ENCODE results near the gene ESX1.

- TF ChIP-seq POLR2A (IDR thresholded peaks at IDR 0.05) (no peak), CTCF (IDR thresholded peaks at IDR 0.05) (no peak)
Observed at GRCh38 chrX:104295636-104296035, 40.9 kb upstream of the ESX1 start.

Measured in heart left ventricle (tissue), 13 donors.